GM12891 (cell line): Measurements from ENCODE around the gene MRPL43.
"Not testable (repeated sequence)": the region's sequence is repeated elsewhere in the genome, so short reads cannot be mapped to it uniquely, and the experiment has no call there.

ENCODE experiments used
- DNase-seq: peaks from one replicate; pipeline ENCODE4 v3.0.0; 2011; ENCODE audit warnings: low spot score; ENCODE audit not compliant: insufficient read length
- FAIRE-seq: peaks from 2 replicates; lab custom pipeline; 2011; peaks lifted over from hg19 to GRCh38; lab: Jason Lieb, UNC
- PAX5 ChIP-seq: IDR thresholded peaks from 2 replicates; pipeline ENCODE4 v1.6.1; 2011; ENCODE audit warnings: low read length, moderate library complexity, mild to moderate bottlenecking; ENCODE audit not compliant: insufficient read depth, severe bottlenecking
- POLR2A ChIP-seq: IDR thresholded peaks from 2 replicates; pipeline ENCODE4 v1.6.1; 2011; ENCODE audit warnings: low read depth, low read length, control low read depth
- POLR2AphosphoS5 ChIP-seq: IDR thresholded peaks from 2 replicates; pipeline ENCODE4 v1.6.1; 2011; ENCODE audit warnings: low read depth, low read length, control low read depth
- POU2F2 ChIP-seq: IDR thresholded peaks from 2 replicates; pipeline ENCODE4 v1.6.1; 2011; ENCODE audit warnings: low read depth, mild to moderate bottlenecking, control low read depth, low read length, moderate library complexity
- SPI1 ChIP-seq: IDR thresholded peaks from 2 replicates; pipeline ENCODE4 v1.6.1; 2011; ENCODE audit warnings: low read depth, low read length, control low read depth
- TAF1 ChIP-seq: IDR thresholded peaks from 2 replicates; pipeline ENCODE4 v1.6.1; 2011; ENCODE audit warnings: low read depth, low read length, control low read depth

Gene MRPL43

GRCh38 chr10:100977436-100977835 lies 9.9 kb downstream of the MRPL43 start:
- no peak for FAIRE-seq
- DNase-seq, result no peak
- TF ChIP-seq POLR2A (no peak), POU2F2 (no peak), TAF1 (no peak), PAX5 (no peak), SPI1 (no peak), POLR2AphosphoS5 (no peak)

- no peak for FAIRE-seq
- no peak for TF ChIP-seq POLR2AphosphoS5
- no peak for TF ChIP-seq PAX5
- no peak for TF ChIP-seq SPI1
- no peak for TF ChIP-seq POLR2A
- no peak for TF ChIP-seq TAF1
- TF ChIP-seq POU2F2, result no peak
- DNase-seq, result no peak
Measured at GRCh38 chr10:100976906-100977305, 10.4 kb downstream of the MRPL43 start.

GRCh38 chr10:100975397-100975796 lies 11.9 kb downstream of the MRPL43 start:
- DNase-seq, FAIRE-seq: not testable (repeated sequence)

- no peak for FAIRE-seq
Measured at GRCh38 chr10:100972904-100973535, 14.3 kb downstream of the MRPL43 start.

GRCh38 chr10:100972115-100972903 lies 15.0 kb downstream of the MRPL43 start:
- FAIRE-seq, result no peak
- no peak for DNase-seq
- TF ChIP-seq PAX5, result no peak
- TF ChIP-seq TAF1, result no peak
- TF ChIP-seq SPI1, result no peak
- TF ChIP-seq POLR2A, result no peak
- TF ChIP-seq POU2F2, result no peak
- TF ChIP-seq POLR2AphosphoS5, result no peak

More at GRCh38 chr10:100972904-100973535, 14.3 kb downstream of the MRPL43 start:
- no peak for TF ChIP-seq POLR2A
- DNase-seq, result no peak

- TF ChIP-seq TAF1 (no peak), SPI1 (no peak)
- DNase-seq (no peak), FAIRE-seq (no peak)
Measured at GRCh38 chr10:100970914-100971811, 16.1 kb downstream of the MRPL43 start.

GRCh38 chr10:100970076-100970913 lies 17.0 kb downstream of the MRPL43 start:
- FAIRE-seq (no peak), DNase-seq (no peak)

GRCh38 chr10:100969187-100970075 lies 17.9 kb downstream of the MRPL43 start, which contains the start of gene SEMA4G:
SEMA4G (plus strand) TSS chr10:100969504; CDS start chr10:100972913, 3,409 bp downstream.
- DNase-seq (peak; percentile 78), FAIRE-seq (peak; percentile 77)
- TF ChIP-seq TAF1 (no peak), SPI1 (no peak), POLR2A (no peak), PAX5 (no peak), POU2F2 (no peak), POLR2AphosphoS5 (no peak)

More at GRCh38 chr10:100970076-100970913, 17.0 kb downstream of the MRPL43 start:
- TF ChIP-seq POLR2AphosphoS5 (no peak), POLR2A (no peak), POU2F2 (no peak), SPI1 (no peak), TAF1 (no peak), PAX5 (no peak)
